ENCODE results near the gene SH3BP5L.

- no peak for TF ChIP-seq SUZ12 (IDR thresholded peaks at IDR 0.05; ENCODE audit: extremely low read depth, insufficient read depth, insufficient read length)
- TF ChIP-seq YY1 (IDR thresholded peaks at IDR 0.05; ENCODE audit: insufficient read depth, insufficient read length): no peak
- no peak for TF ChIP-seq ZNF274 (IDR thresholded peaks at IDR 0.05; ENCODE audit: low read depth, low read length)
These were observed 16.8 kb downstream of the SH3BP5L start for GRCh38 chr1:248808876-248809275.
